Vagina (tissue), 2 donors: ENCODE data around the gene ABCD2.

ENCODE experiments used
- CTCF ChIP-seq, 3 experiments: fragments of 450-650 bp in 2 of 3; fragments of 200-600 bp in 1 of 3; sonication (generic) in 1 of 3; IDR thresholded peaks; one replicate each; pipeline ENCODE4 v1.5.1; 2017 to 2019; ENCODE audit warnings: antibody characterized with exemption in 3 of 3, mild to moderate bottlenecking in 2 of 3, moderate library complexity in 2 of 3
- POLR2A ChIP-seq, 2 donors: fragments of 450-650 bp; IDR thresholded peaks; one replicate each; pipeline ENCODE4 v1.6.1; 2017; ENCODE audit warnings: antibody characterized with exemption in 2 of 2, mild to moderate bottlenecking in 2 of 2, moderate library complexity in 2 of 2
- POLR2AphosphoS5 ChIP-seq, 2 donors: sonication (generic); formaldehyde crosslinking; IDR thresholded peaks; one replicate each; pipeline ENCODE4 v1.9.0; 2017; ENCODE audit warnings: antibody characterized with exemption in 2 of 2, mild to moderate bottlenecking in 2 of 2, low read depth in 1 of 2; ENCODE audit not compliant: insufficient read depth in 1 of 2

- no peak for TF ChIP-seq CTCF (IDR thresholded peaks at IDR 0.05)
- TF ChIP-seq POLR2A (IDR thresholded peaks at IDR 0.05): no peak
- TF ChIP-seq POLR2AphosphoS5 (IDR thresholded peaks at IDR 0.05; ENCODE audit: insufficient read depth in 1 of 2, low read depth in 1 of 2): no peak
Observed at GRCh38 chr12:39503439-39503838, 116.2 kb downstream of the ABCD2 start.
